ENCODE data around the gene TMEM126A. TPM values are rescaled to one million over a fixed set of nuclear protein-coding genes. Genes with fewer than 3 reads are reported as not detected.

TMEM126A gene
- total and polyA plus RNA-seq, 2 of the 8 experiments (the other 6 are each of a cell fraction or from before 2014, with no cell fraction given), result 33.7 to 58.7 TPM

- WGBS, 2 experiments (ENCODE audit: extremely low coverage in 1 of 2, insufficient coverage in 1 of 2, insufficient read length in 1 of 2, insufficient replicate concordance in 2 of 2, low coverage in 1 of 2, low lambda C conversion rate in 2 of 2, missing lambda C conversion rate in 1 of 2), result 85% methylated on average over 3 of the region's 3 CpGs; no CpG with 5 or more reads in 1 of the 2 experiments
- TF ChIP-seq SRF (IDR thresholded peaks at IDR 0.05; ENCODE audit: low read depth, low read length) (no peak), SAP30 (IDR thresholded peaks at IDR 0.05; ENCODE audit: insufficient read depth, insufficient replicate concordance, low read length) (no peak), CEBPB (IDR thresholded peaks at IDR 0.05; ENCODE audit: low read depth, low read length) (no peak), TBP (IDR thresholded peaks at IDR 0.05; ENCODE audit: low read depth, low read length) (no peak), CHD1 (IDR thresholded peaks at IDR 0.05; ENCODE audit: low read depth, low read length) (no peak), MAX (IDR thresholded peaks at IDR 0.05) (no peak), CHD2 (IDR thresholded peaks at IDR 0.05; ENCODE audit: low read length) (no peak), USF2 (IDR thresholded peaks at IDR 0.05; ENCODE audit: low read length) (no peak), POLR2AphosphoS5 (IDR thresholded peaks at IDR 0.05; ENCODE audit: low read depth, low read length) (no peak), PHF8 (conservative IDR thresholded peaks at IDR 0.05; ENCODE audit: low read depth, low read length) (no peak)
These were observed 5.2 kb downstream of the TMEM126A start for GRCh38 chr11:85652786-85653447.

More at GRCh38 chr11:85652786-85653447, 5.2 kb downstream of the TMEM126A start:
- H3K9me3 ChIP-seq (ENCODE audit: insufficient read depth in 2 of 2, low read depth in 1 of 2, low read length in 1 of 2), result no peaks in the 10 kb centered on the region
- no peaks in the 10 kb centered on the region for H3K23me2 ChIP-seq (ENCODE audit: low read depth, low read length)
- no peak overlapping the region for H2BK20ac ChIP-seq (ENCODE audit: low read length)
- peaks cover 0 to 17% of the 10 kb centered on the region in 2 experiments; a peak in 2 of 4 replicates for H3K79me2 ChIP-seq (ENCODE audit: control insufficient read depth in 1 of 2, insufficient read depth in 2 of 2, low read length in 2 of 2)
- H3K4me3 ChIP-seq (ENCODE audit: extremely low read depth in 1 of 4, insufficient read depth in 2 of 4, low read depth in 3 of 4, low read length in 4 of 4), result no peak overlapping the region
- H3K36me3 ChIP-seq (ENCODE audit: control insufficient read depth in 2 of 4, insufficient read depth in 4 of 4, low read length in 3 of 4), result peaks cover 0 to 28% (median 12%) of the 10 kb centered on the region in 4 experiments; a peak in 5 of 8 replicates
- no peak overlapping the region for H3K4ac ChIP-seq (replicated peaks; ENCODE audit: insufficient read length, low read depth, low read length)
- POLR2A ChIA-PET (ENCODE audit: partially characterized antibody), result interaction anchor here (0.8 to 4.9 kb wide), 5 partner anchors 10 to 25 kb away, joined by 3 to 42 read pairs (median 5); partner anchors contain the start of genes CREBZF and TMEM126B
- no peak overlapping the region for H2AFZ ChIP-seq (ENCODE audit: low read length)
- H3K14ac ChIP-seq (ENCODE audit: insufficient read length), result no peak overlapping the region
- no peak overlapping the region for H3K18ac ChIP-seq (ENCODE audit: extremely low read depth, low read length)
- H2BK120ac ChIP-seq (replicated peaks; ENCODE audit: low read depth, low read length), result no peak overlapping the region
- no peak overlapping the region for H2BK12ac ChIP-seq (ENCODE audit: low read depth, low read length)
- no peak overlapping the region for H3K4me2 ChIP-seq (ENCODE audit: insufficient read depth in 1 of 2, low read depth in 2 of 2, low read length in 2 of 2)
- no peak overlapping the region for H2AK5ac ChIP-seq (ENCODE audit: low read depth, low read length)
- no peak overlapping the region for H2BK5ac ChIP-seq (ENCODE audit: low read depth, low read length)
- CTCF ChIA-PET (ENCODE audit: partially characterized antibody), result interaction anchor here (0.6 to 0.8 kb wide), 2 partner anchors 16 to 158 kb away, joined by 3 read pairs; partner anchors contain the start of gene SYTL2
- H4K20me1 ChIP-seq (replicated peaks in 1 of 2; ENCODE audit: control insufficient read depth in 1 of 2, insufficient read depth in 2 of 2, low read length in 2 of 2), result peaks cover 0 to 2% of the 10 kb centered on the region in 2 experiments
- no peak overlapping the region for H3K23ac ChIP-seq (ENCODE audit: insufficient read length)
- FAIRE-seq (no peak), DNase-seq (ENCODE audit: low read depth in 1 of 2, low spot score in 2 of 2) (no peak)
- H4K8ac ChIP-seq (ENCODE audit: extremely low read depth, insufficient read depth, low read length), result no peak overlapping the region
- H3K56ac ChIP-seq (replicated peaks; ENCODE audit: insufficient read length, low read depth, low read length), result no peak overlapping the region
- peaks cover 0 to 1% (median 0%) of the 10 kb centered on the region in 4 experiments; a peak in 1 of 7 replicates for H3K27me3 ChIP-seq (replicated peaks in 1 of 4; ENCODE audit: control insufficient read depth in 3 of 4, extremely low read depth in 1 of 4, insufficient read depth in 3 of 4, low read length in 3 of 4)
- H4K91ac ChIP-seq (replicated peaks; ENCODE audit: insufficient read length, low read length), result no peak overlapping the region
- no peaks in the 10 kb centered on the region; a peak in 2 of 7 replicates for H3K4me1 ChIP-seq (replicated peaks in 1 of 4; ENCODE audit: control insufficient read depth in 3 of 4, insufficient read depth in 4 of 4, low read length in 3 of 4)
- H3K79me1 ChIP-seq (ENCODE audit: low read depth, low read length), result no peaks in the 10 kb centered on the region
- H2BK15ac ChIP-seq (ENCODE audit: low read length), result no peak overlapping the region
- H4K5ac ChIP-seq (ENCODE audit: insufficient read length, low read depth, low read length), result no peak overlapping the region
- H3K27ac ChIP-seq (ENCODE audit: low read depth, low read length), result no peak overlapping the region
- H3K9ac ChIP-seq (replicated peaks in 1 of 4; ENCODE audit: extremely low read depth in 1 of 4, low read depth in 3 of 4, low read length in 3 of 4), result no peak overlapping the region
